SK-N-SH treated with all-trans-retinoic acid at 6 μM for 48 hours (cell line): Measurements from ENCODE around the gene SLC34A1.

Experiments
- ATAC-seq: fragments of 200-7000 bp; cut with Tn5 transposase; 3 replicates; pipeline ENCODE4 v1.9.1; 2020; ENCODE audit warnings: mild to moderate bottlenecking, moderate library complexity
- ARNTL ChIP-seq: fragments of 450-650 bp; formaldehyde crosslinking; IDR thresholded peaks from 2 replicates; pipeline ENCODE4 v1.5.0; 2020; ENCODE audit warnings: low read depth, mild to moderate bottlenecking, moderate library complexity, borderline replicate concordance
- ESRRG ChIP-seq: fragments of 250-450 bp; sonication (Bioruptor Pico); IDR thresholded peaks from 2 replicates; pipeline ENCODE4 v1.6.1; 2021; ENCODE audit warnings: mild to moderate bottlenecking
- GLIS3 ChIP-seq: fragments of 250-450 bp; sonication (Bioruptor Pico); IDR thresholded peaks from 2 replicates; pipeline ENCODE4 v1.5.0; 2020; ENCODE audit warnings: mild to moderate bottlenecking, moderate library complexity
- ISL1 ChIP-seq: fragments of 250-450 bp; sonication (Bioruptor Pico); IDR thresholded peaks from 2 replicates; pipeline ENCODE4 v2.1.2; 2022; ENCODE audit warnings: mild to moderate bottlenecking, moderate library complexity
- OSR1 ChIP-seq: fragments of 250-450 bp; sonication (Bioruptor Pico); IDR thresholded peaks from 2 replicates; pipeline ENCODE4 v1.8.0; 2022; ENCODE audit warnings: moderate library complexity, mild to moderate bottlenecking, inconsistent platforms
- SNAI2 ChIP-seq: fragments of 250-450 bp; sonication (Bioruptor Pico); IDR thresholded peaks from 2 replicates; pipeline ENCODE4 v1.5.0; 2020; ENCODE audit warnings: mild to moderate bottlenecking, moderate library complexity
- TCF4 ChIP-seq: fragments of 250-450 bp; sonication (Bioruptor Pico); IDR thresholded peaks from 2 replicates; pipeline ENCODE4 v1.8.0; 2021; ENCODE audit warnings: mild to moderate bottlenecking, moderate library complexity, borderline replicate concordance
- TOX ChIP-seq: fragments of 250-450 bp; sonication (Bioruptor Pico); IDR thresholded peaks from 2 replicates; pipeline ENCODE4 v1.8.0; 2021; ENCODE audit warnings: mild to moderate bottlenecking, moderate library complexity, borderline replicate concordance
- ZC3H10 ChIP-seq: fragments of 250-450 bp; sonication (Bioruptor Pico); IDR thresholded peaks from 2 replicates; pipeline ENCODE4 v1.5.1; 2021; ENCODE audit warnings: mild to moderate bottlenecking, moderate library complexity
- ZFP30 ChIP-seq: fragments of 450-650 bp; formaldehyde crosslinking; IDR thresholded peaks from 2 replicates; pipeline ENCODE4 v1.5.0; 2022; ENCODE audit warnings: mild to moderate bottlenecking, moderate library complexity
- ZNF565 ChIP-seq: fragments of 450-650 bp; formaldehyde crosslinking; conservative IDR thresholded peaks from 2 replicates; pipeline ENCODE4 v1.5.0; 2020; ENCODE audit warnings: low read depth, mild to moderate bottlenecking, moderate library complexity
- ZNF70 ChIP-seq: fragments of 450-650 bp; formaldehyde crosslinking; IDR thresholded peaks from 2 replicates; pipeline ENCODE4 v1.5.0; 2020; ENCODE audit warnings: mild to moderate bottlenecking, moderate library complexity
- ZNF8 ChIP-seq: fragments of 450-650 bp; formaldehyde crosslinking; IDR thresholded peaks from 2 replicates; pipeline ENCODE4 v1.5.0; 2020; ENCODE audit warnings: mild to moderate bottlenecking, moderate library complexity
- TF ChIP-seq, protein P1 (sequence below): fragments of 250-450 bp; sonication (Bioruptor Pico); IDR thresholded peaks from 2 replicates; pipeline ENCODE4 v1.5.0; 2020; ENCODE audit warnings: mild to moderate bottlenecking, moderate library complexity
- TF ChIP-seq, protein P2 (sequence below): fragments of 250-450 bp; sonication (Bioruptor Pico); IDR thresholded peaks from 2 replicates; pipeline ENCODE4 v1.8.0; 2020; ENCODE audit warnings: mild to moderate bottlenecking, moderate library complexity, borderline replicate concordance
- TF ChIP-seq, protein P3 (sequence below): fragments of 250-450 bp; sonication (Bioruptor Pico); IDR thresholded peaks from 2 replicates; pipeline ENCODE4 v1.5.1; 2021; ENCODE audit warnings: mild to moderate bottlenecking, moderate library complexity
- TF ChIP-seq, protein P4 (sequence below): fragments of 250-450 bp; sonication (Bioruptor Pico); IDR thresholded peaks from 2 replicates; pipeline ENCODE4 v1.8.0; 2021; ENCODE audit warnings: low read depth, mild to moderate bottlenecking, moderate library complexity, borderline replicate concordance
- TF ChIP-seq, protein P5 (sequence below): fragments of 250-450 bp; sonication (Bioruptor Pico); IDR thresholded peaks from 2 replicates; pipeline ENCODE4 v1.5.1; 2020; ENCODE audit warnings: low read depth, mild to moderate bottlenecking, moderate library complexity

The SLC34A1 gene

DNA sequence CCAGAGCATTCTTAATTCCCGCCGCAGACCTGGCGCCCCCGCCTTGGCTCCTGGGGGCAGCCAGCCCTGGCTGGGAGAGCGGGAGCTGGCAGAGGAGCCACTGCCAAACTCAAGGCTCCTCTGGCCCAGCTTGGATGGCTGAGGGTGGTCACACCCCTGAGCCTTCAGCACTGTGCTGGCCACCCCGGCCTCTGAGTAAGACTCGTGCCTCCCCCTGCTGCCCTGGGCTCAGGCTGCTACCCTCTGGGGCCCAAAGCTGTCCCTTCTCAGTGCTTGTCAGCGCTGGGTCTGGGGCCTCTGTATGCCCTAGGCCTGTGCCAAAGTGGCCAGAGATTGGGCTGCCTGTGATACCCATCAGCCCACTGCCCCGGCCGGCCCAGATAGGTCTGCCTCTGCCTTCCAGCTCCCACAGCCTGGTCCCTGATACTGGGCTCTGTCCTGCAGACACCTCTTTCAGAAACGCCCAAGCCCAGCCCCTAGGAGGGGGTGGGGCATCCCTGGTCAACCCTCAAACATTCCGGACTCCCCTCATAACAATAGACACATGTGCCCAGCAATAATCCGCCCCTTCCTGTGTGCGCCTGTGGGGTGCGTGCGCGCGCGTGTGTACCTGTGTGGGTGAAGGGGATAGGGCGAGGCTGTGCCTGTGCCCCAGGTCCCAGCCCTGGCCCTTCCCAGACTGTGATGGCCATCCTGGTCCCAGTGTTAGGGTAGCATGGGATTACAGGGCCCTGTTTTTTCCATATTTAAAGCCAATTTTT, 58.0 kb downstream of the SLC34A1 start (continued):
- TF ChIP-seq, protein P1, sequence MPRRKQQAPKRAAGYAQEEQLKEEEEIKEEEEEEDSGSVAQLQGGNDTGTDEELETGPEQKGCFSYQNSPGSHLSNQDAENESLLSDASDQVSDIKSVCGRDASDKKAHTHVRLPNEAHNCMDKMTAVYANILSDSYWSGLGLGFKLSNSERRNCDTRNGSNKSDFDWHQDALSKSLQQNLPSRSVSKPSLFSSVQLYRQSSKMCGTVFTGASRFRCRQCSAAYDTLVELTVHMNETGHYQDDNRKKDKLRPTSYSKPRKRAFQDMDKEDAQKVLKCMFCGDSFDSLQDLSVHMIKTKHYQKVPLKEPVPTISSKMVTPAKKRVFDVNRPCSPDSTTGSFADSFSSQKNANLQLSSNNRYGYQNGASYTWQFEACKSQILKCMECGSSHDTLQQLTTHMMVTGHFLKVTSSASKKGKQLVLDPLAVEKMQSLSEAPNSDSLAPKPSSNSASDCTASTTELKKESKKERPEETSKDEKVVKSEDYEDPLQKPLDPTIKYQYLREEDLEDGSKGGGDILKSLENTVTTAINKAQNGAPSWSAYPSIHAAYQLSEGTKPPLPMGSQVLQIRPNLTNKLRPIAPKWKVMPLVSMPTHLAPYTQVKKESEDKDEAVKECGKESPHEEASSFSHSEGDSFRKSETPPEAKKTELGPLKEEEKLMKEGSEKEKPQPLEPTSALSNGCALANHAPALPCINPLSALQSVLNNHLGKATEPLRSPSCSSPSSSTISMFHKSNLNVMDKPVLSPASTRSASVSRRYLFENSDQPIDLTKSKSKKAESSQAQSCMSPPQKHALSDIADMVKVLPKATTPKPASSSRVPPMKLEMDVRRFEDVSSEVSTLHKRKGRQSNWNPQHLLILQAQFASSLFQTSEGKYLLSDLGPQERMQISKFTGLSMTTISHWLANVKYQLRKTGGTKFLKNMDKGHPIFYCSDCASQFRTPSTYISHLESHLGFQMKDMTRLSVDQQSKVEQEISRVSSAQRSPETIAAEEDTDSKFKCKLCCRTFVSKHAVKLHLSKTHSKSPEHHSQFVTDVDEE, result no peak
- TF ChIP-seq, protein P2, sequence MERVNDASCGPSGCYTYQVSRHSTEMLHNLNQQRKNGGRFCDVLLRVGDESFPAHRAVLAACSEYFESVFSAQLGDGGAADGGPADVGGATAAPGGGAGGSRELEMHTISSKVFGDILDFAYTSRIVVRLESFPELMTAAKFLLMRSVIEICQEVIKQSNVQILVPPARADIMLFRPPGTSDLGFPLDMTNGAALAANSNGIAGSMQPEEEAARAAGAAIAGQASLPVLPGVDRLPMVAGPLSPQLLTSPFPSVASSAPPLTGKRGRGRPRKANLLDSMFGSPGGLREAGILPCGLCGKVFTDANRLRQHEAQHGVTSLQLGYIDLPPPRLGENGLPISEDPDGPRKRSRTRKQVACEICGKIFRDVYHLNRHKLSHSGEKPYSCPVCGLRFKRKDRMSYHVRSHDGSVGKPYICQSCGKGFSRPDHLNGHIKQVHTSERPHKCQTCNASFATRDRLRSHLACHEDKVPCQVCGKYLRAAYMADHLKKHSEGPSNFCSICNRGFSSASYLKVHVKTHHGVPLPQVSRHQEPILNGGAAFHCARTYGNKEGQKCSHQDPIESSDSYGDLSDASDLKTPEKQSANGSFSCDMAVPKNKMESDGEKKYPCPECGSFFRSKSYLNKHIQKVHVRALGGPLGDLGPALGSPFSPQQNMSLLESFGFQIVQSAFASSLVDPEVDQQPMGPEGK (CRISPR knock-in tag), result no peak
- TF ChIP-seq ISL1 (CRISPR knock-in tag) (no peak), ZC3H10 (CRISPR knock-in tag) (no peak), ZNF8 (CRISPR knock-in tag) (no peak), OSR1 (CRISPR knock-in tag) (no peak), ZNF70 (CRISPR knock-in tag) (no peak)

DNA sequence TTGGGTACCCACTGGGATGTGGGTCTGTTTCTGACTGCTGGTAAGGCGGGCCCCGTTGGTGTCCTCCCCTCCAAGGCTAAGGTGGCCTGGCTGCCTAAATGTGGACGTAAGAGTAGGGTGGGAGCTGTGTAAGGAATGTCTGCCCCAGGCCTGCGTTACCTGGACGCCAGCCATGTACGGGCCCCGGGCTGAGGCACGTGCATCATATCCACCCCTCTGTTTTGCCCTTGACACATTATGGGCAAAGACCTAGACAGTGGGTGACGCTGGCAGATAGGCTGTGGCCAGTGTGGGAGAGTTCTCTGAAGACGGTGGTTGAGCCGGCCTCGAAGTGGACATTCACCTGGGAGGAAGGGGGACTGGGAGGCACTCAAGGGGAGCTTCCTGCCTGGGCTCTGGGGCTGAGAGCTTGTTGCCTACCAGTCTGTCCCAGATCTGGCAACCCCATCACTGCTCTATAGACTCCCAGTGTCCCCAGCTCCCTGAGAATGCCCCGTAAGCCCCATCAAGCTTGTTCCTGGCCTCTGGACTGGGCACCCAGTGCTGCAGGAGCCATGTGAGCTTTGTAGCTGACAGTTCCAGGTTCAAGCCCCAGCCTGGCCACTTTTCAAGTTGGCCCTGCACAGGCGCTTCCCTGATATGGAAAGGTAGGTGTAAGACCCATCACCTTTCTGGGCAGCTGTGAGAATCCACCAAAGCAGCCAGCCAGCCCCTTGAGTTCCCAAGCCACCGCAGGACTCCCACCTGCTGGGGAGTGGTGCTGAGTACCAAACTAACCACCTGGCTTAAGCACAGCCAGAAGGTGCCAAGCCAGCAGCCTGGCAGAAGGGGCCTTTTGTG, 59.1 kb downstream of the SLC34A1 start:
- TF ChIP-seq, protein P1, result no peak
- TF ChIP-seq ZFP30 (CRISPR knock-in tag), result no peak
- no peak for TF ChIP-seq TOX
- TF ChIP-seq, protein P3, sequence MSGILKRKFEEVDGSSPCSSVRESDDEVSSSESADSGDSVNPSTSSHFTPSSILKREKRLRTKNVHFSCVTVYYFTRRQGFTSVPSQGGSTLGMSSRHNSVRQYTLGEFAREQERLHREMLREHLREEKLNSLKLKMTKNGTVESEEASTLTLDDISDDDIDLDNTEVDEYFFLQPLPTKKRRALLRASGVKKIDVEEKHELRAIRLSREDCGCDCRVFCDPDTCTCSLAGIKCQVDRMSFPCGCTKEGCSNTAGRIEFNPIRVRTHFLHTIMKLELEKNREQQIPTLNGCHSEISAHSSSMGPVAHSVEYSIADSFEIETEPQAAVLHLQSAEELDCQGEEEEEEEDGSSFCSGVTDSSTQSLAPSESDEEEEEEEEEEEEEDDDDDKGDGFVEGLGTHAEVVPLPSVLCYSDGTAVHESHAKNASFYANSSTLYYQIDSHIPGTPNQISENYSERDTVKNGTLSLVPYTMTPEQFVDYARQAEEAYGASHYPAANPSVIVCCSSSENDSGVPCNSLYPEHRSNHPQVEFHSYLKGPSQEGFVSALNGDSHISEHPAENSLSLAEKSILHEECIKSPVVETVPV (CRISPR knock-in tag), result no peak
- no peak for TF ChIP-seq ZNF70 (CRISPR knock-in tag)
- TF ChIP-seq TCF4 (CRISPR knock-in tag), result no peak
- TF ChIP-seq SNAI2 (CRISPR knock-in tag), result no peak
- TF ChIP-seq ARNTL (CRISPR knock-in tag), result no peak
- TF ChIP-seq, protein P4, sequence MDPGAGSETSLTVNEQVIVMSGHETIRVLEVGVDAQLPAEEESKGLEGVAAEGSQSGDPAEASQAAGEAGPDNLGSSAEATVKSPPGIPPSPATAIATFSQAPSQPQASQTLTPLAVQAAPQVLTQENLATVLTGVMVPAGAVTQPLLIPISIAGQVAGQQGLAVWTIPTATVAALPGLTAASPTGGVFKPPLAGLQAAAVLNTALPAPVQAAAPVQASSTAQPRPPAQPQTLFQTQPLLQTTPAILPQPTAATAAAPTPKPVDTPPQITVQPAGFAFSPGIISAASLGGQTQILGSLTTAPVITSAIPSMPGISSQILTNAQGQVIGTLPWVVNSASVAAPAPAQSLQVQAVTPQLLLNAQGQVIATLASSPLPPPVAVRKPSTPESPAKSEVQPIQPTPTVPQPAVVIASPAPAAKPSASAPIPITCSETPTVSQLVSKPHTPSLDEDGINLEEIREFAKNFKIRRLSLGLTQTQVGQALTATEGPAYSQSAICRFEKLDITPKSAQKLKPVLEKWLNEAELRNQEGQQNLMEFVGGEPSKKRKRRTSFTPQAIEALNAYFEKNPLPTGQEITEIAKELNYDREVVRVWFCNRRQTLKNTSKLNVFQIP (CRISPR knock-in tag), result no peak
- TF ChIP-seq ISL1 (CRISPR knock-in tag), result no peak
- no peak for TF ChIP-seq ESRRG (CRISPR knock-in tag)
- no peak for TF ChIP-seq ZNF565 (CRISPR knock-in tag)
- no peak for TF ChIP-seq ZC3H10 (CRISPR knock-in tag)
- no peak for TF ChIP-seq GLIS3 (CRISPR knock-in tag)
- TF ChIP-seq, protein P5, sequence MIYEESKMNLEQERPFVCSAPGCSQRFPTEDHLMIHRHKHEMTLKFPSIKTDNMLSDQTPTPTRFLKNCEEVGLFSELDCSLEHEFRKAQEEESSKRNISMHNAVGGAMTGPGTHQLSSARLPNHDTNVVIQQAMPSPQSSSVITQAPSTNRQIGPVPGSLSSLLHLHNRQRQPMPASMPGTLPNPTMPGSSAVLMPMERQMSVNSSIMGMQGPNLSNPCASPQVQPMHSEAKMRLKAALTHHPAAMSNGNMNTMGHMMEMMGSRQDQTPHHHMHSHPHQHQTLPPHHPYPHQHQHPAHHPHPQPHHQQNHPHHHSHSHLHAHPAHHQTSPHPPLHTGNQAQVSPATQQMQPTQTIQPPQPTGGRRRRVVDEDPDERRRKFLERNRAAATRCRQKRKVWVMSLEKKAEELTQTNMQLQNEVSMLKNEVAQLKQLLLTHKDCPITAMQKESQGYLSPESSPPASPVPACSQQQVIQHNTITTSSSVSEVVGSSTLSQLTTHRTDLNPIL (CRISPR knock-in tag), result no peak
- no peak for ATAC-seq
